ENCODE results near the gene MAGI2. TPM values are rescaled to one million over a fixed set of nuclear protein-coding genes. Genes with fewer than 3 reads are reported as not detected.

MAGI2 gene
- total RNA-seq, 1 donor from 2014 or later, result 0.38 TPM

DNA sequence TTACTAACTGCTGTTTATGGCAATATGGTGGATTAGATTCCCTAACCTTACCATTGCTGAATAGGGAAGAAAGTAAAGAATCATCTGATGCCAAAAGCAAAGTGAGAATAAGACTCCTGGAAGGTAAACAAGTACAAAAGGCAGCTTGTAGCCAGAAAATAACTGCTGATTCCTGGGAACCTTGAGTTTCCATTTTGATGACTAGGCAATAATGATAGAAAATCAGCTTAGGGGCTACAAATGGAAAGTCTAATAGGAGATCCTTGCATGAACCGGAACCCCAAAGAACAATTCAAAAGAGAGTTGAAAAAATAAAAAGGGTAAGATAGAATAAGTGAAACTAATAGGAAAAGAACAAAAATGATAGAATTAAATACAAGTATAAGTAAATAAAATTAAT, 1338.5 kb downstream of the MAGI2 start:
- Mint-ChIP-seq H3K27me3 (peaks cover 35% of the 10 kb centered on the region), H3K9me3 (no peaks in the 10 kb centered on the region), H3K36me3 (ENCODE audit: low read depth) (no peaks in the 10 kb centered on the region), H3K4me1 (no peaks in the 10 kb centered on the region), H3K27ac (no peak overlapping the region), H3K4me3 (no peak overlapping the region)
- DNase-seq (no peak), ATAC-seq (ENCODE audit: low read depth) (no peak)
- intact Hi-C loops (cut with micrococcal nuclease), result no loop called here
- TF ChIP-seq, protein P1, sequence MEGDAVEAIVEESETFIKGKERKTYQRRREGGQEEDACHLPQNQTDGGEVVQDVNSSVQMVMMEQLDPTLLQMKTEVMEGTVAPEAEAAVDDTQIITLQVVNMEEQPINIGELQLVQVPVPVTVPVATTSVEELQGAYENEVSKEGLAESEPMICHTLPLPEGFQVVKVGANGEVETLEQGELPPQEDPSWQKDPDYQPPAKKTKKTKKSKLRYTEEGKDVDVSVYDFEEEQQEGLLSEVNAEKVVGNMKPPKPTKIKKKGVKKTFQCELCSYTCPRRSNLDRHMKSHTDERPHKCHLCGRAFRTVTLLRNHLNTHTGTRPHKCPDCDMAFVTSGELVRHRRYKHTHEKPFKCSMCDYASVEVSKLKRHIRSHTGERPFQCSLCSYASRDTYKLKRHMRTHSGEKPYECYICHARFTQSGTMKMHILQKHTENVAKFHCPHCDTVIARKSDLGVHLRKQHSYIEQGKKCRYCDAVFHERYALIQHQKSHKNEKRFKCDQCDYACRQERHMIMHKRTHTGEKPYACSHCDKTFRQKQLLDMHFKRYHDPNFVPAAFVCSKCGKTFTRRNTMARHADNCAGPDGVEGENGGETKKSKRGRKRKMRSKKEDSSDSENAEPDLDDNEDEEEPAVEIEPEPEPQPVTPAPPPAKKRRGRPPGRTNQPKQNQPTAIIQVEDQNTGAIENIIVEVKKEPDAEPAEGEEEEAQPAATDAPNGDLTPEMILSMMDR (IDR thresholded peaks at IDR 0.05), result no peak
- POLR2A ChIA-PET, result no interaction called here
- CTCF ChIA-PET, result no interaction called here

DNA sequence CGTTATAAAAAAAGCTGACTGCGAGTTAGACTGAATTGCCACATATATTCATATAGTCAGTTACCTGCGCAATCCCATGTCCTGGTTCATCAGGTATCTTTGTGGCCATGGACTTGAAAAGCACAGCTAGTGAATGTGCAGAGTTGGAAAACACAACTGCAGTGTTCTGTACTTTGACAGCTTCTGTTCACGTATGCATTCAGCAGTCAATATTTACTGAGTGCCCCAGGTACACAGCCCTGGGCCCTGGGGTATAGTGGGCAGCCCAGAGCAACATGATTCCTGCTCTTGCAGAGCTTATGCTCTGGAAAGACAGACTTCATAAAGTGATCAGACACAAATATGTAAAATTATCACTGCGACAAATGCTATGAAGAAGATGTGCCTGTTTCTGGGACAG, 1341.0 kb downstream of the MAGI2 start:
- Mint-ChIP-seq H3K36me3 (ENCODE audit: low read depth) (no peaks in the 10 kb centered on the region), H3K27ac (no peak overlapping the region), H3K27me3 (peaks cover 38% of the 10 kb centered on the region), H3K4me3 (no peak overlapping the region), H3K4me1 (no peaks in the 10 kb centered on the region), H3K9me3 (peaks cover under 1% of the 10 kb centered on the region)
- TF ChIP-seq, protein P1 (IDR thresholded peaks at IDR 0.05), result no peak
- ChIA-PET CTCF (no interaction called here), POLR2A (no interaction called here)
- ATAC-seq (ENCODE audit: low read depth) (no peak), DNase-seq (no peak)
- intact Hi-C loops (cut with micrococcal nuclease), result no loop called here

DNA sequence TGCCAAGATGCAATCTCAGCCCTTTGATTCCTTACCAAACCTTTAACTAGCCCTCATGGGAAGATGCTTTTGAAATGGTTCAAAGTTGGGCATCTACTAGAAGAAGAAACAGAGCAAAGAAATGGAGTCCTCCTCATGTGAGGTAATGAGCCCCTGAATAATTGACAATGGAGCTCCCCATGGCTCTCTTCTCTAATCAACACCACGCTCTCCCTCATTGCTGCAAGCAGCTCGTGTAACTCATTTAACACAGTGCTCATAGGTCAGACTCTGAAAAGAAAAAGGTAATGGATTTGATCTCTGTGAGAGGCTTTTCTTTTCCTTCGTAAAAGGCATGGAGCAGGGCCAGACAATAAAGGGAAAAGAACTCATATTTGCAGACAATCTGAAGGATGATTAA, 1342.1 kb downstream of the MAGI2 start:
- Mint-ChIP-seq H3K36me3 (ENCODE audit: low read depth) (no peaks in the 10 kb centered on the region), H3K4me1 (no peaks in the 10 kb centered on the region), H3K4me3 (no peak overlapping the region), H3K27me3 (peaks cover 35% of the 10 kb centered on the region), H3K9me3 (peaks cover 11% of the 10 kb centered on the region), H3K27ac (no peak overlapping the region)
- ATAC-seq (ENCODE audit: low read depth) (no peak), DNase-seq (no peak)
- ChIA-PET CTCF (interaction anchor here (1.1 kb wide), 1 partner anchor 46 kb away, joined by 3 read pairs; no protein-coding TSS in a partner anchor), POLR2A (no interaction called here)
- TF ChIP-seq, protein P1 (IDR thresholded peaks at IDR 0.05), result no peak
- intact Hi-C loops (cut with micrococcal nuclease), result no loop called here

DNA sequence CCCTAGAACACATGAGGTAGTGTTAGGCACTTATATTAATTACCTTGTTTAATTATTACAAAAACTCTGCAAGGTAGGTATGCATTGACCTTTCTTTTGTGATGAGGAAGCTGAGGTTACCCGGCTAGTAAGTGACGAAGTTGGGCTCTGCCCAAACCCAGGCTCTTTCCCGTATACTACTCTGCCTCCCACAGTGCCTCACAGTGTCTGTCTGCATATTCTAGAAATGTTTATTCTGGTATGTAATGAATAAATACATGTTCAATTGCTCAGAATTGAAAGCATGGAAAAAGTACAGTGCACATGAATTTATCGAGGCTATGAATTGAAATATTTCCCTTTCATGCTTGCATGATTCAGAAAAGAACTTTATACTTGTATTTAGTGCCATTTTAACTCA, 1350.0 kb downstream of the MAGI2 start:
- H3K36me3 Mint-ChIP-seq (ENCODE audit: low read depth), result no peaks in the 10 kb centered on the region
- CTCF ChIA-PET, result no interaction called here
- no peak for DNase-seq
- H3K4me1 Mint-ChIP-seq, result no peaks in the 10 kb centered on the region
- no peak overlapping the region for H3K27ac Mint-ChIP-seq
- intact Hi-C loops (cut with micrococcal nuclease), result no loop called here
- H3K4me3 Mint-ChIP-seq, result no peak overlapping the region
- ATAC-seq (ENCODE audit: low read depth), result no peak
- H3K9me3 Mint-ChIP-seq, result peaks cover 11% of the 10 kb centered on the region
- H3K27me3 Mint-ChIP-seq, result peaks cover 7% of the 10 kb centered on the region
- TF ChIP-seq, protein P1 (IDR thresholded peaks at IDR 0.05), result no peak
- POLR2A ChIA-PET, result no interaction called here

DNA sequence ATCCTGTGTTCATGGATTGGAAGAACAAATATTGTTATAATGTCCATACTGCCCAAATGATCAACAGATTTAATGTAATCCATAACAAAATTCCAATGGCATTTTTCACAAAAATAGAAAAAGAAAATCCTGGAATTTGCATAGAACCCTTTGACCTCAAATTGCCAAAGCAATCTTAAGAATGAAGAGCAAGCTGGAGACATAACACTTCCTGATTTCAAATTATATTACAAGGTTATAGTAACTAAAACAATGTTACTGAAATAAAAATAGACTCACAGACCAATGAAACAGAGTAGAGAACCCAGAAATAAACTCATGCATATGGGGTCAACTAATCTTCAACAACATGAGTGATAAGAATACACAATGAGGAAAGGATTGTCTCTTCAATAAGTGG, 1352.4 kb downstream of the MAGI2 start:
- Mint-ChIP-seq H3K4me1 (no peaks in the 10 kb centered on the region), H3K27ac (no peak overlapping the region), H3K9me3 (peaks cover 8% of the 10 kb centered on the region), H3K27me3 (peaks cover 10% of the 10 kb centered on the region), H3K36me3 (ENCODE audit: low read depth) (no peaks in the 10 kb centered on the region), H3K4me3 (no peak overlapping the region)
- intact Hi-C loops (cut with micrococcal nuclease), result no loop called here
- DNase-seq (no peak), ATAC-seq (ENCODE audit: low read depth) (no peak)
- POLR2A ChIA-PET, result no interaction called here
- TF ChIP-seq, protein P1 (IDR thresholded peaks at IDR 0.05), result no peak
- CTCF ChIA-PET, result no interaction called here

Measured in activated B cell treated with CpG ODN at 0.5 μM for 24 hours (primary cell).